ENCODE results near the gene ALK. TPM values are rescaled to one million over a fixed set of nuclear protein-coding genes. Genes with fewer than 3 reads are reported as not detected.

ALK gene
- total and polyA plus RNA-seq, 7 donors, result 0.31 to 2.9 (median 1.2) TPM; not detected in 1

GRCh38 chr2:29634916-29635315 lies 286.5 kb downstream of the ALK start:
- DNase-seq, result no peak
- Histone ChIP-seq H3K4me3 (no peak overlapping the region), H3K9me3 (no peaks in the 10 kb centered on the region), H3K36me3 (no peaks in the 10 kb centered on the region), H3K27me3 (no peaks in the 10 kb centered on the region), H3K4me1 (no peaks in the 10 kb centered on the region), H3K27ac (no peak overlapping the region)
- intact Hi-C loops (cut with DNase I), result no loop called here
- TF ChIP-seq CTCF (IDR thresholded peaks at IDR 0.05) (no peak), EP300 (IDR thresholded peaks at IDR 0.05) (no peak), POLR2AphosphoS5 (IDR thresholded peaks at IDR 0.05) (no peak), POLR2A (IDR thresholded peaks at IDR 0.05) (no peak)
- WGBS, 2 donors, result 94 to 99% methylated on average over 1 of the region's 1 CpG

GRCh38 chr2:29632018-29632417 lies 289.4 kb downstream of the ALK start:
- no peaks in the 10 kb centered on the region for H3K36me3 ChIP-seq
- no peaks in the 10 kb centered on the region for H3K27me3 ChIP-seq
- intact Hi-C loops (cut with DNase I), result no loop called here
- H3K4me3 ChIP-seq, result no peak overlapping the region
- no peaks in the 10 kb centered on the region for H3K9me3 ChIP-seq
- 78 to 85% methylated on average over 2 of the region's 2 CpGs for WGBS, 2 donors
- TF ChIP-seq POLR2AphosphoS5 (IDR thresholded peaks at IDR 0.05), result no peak
- TF ChIP-seq POLR2A (IDR thresholded peaks at IDR 0.05), result no peak
- TF ChIP-seq EP300 (IDR thresholded peaks at IDR 0.05), result no peak
- TF ChIP-seq CTCF (IDR thresholded peaks at IDR 0.05), result no peak
- DNase-seq, result no peak
- H3K4me1 ChIP-seq, result peaks cover 0 to 25% (median 16%) of the 10 kb centered on the region in 4 donors
- H3K27ac ChIP-seq, result no peak overlapping the region

- H3K27ac ChIP-seq, result no peak overlapping the region
- H3K36me3 ChIP-seq, result no peaks in the 10 kb centered on the region
- no peak overlapping the region for H3K4me3 ChIP-seq
- no peak for TF ChIP-seq POLR2A (IDR thresholded peaks at IDR 0.05)
- TF ChIP-seq CTCF (IDR thresholded peaks at IDR 0.05), result no peak
- no peak for TF ChIP-seq POLR2AphosphoS5 (IDR thresholded peaks at IDR 0.05)
- TF ChIP-seq EP300 (IDR thresholded peaks at IDR 0.05), result no peak
- intact Hi-C loops (cut with DNase I), result no loop called here
- peaks cover 0 to 29% (median 18%) of the 10 kb centered on the region in 4 donors for H3K4me1 ChIP-seq
- H3K27me3 ChIP-seq, result no peaks in the 10 kb centered on the region
- H3K9me3 ChIP-seq, result no peaks in the 10 kb centered on the region
- DNase-seq, result no peak
These were observed 291.9 kb downstream of the ALK start for GRCh38 chr2:29629495-29629894.

GRCh38 chr2:29628862-29629261 lies 292.5 kb downstream of the ALK start:
- Histone ChIP-seq H3K4me3 (no peak overlapping the region), H3K27me3 (no peaks in the 10 kb centered on the region), H3K9me3 (no peaks in the 10 kb centered on the region), H3K27ac (peak overlapping the region in 1 of 4 donors; percentile 32), H3K36me3 (no peaks in the 10 kb centered on the region), H3K4me1 (peaks cover 0 to 29% (median 18%) of the 10 kb centered on the region in 4 donors)
- 73 to 81% methylated on average over 4 of the region's 4 CpGs for WGBS, 2 donors
- DNase-seq, result no peak
- no peak for TF ChIP-seq POLR2A (IDR thresholded peaks at IDR 0.05)
- peak in 1 of 4 donors; percentile 35 for TF ChIP-seq POLR2AphosphoS5 (IDR thresholded peaks at IDR 0.05)
- no peak for TF ChIP-seq EP300 (IDR thresholded peaks at IDR 0.05)
- TF ChIP-seq CTCF (IDR thresholded peaks at IDR 0.05), result no peak
- intact Hi-C loops (cut with DNase I), result no loop called here

- peak overlapping the region in 1 of 4 donors; percentile 32 for H3K27ac ChIP-seq
- WGBS, 2 donors, result 38 to 57% methylated on average over 2 of the region's 2 CpGs
- no peak for DNase-seq
- intact Hi-C loops (cut with DNase I), result no loop called here
- H3K4me1 ChIP-seq, result peaks cover 0 to 29% (median 18%) of the 10 kb centered on the region in 4 donors
- no peaks in the 10 kb centered on the region for H3K36me3 ChIP-seq
- TF ChIP-seq POLR2AphosphoS5 (IDR thresholded peaks at IDR 0.05), result no peak
- no peaks in the 10 kb centered on the region for H3K27me3 ChIP-seq
- H3K4me3 ChIP-seq, result no peak overlapping the region
- no peaks in the 10 kb centered on the region for H3K9me3 ChIP-seq
These were observed 293.2 kb downstream of the ALK start for GRCh38 chr2:29628108-29628745.

Data from sigmoid colon (tissue), 7 donors.